KMS-11 (cell line): ENCODE data around the gene GPN1.

Experiments used
- H2AFZ ChIP-seq: fragments of 200-600 bp; sonication (generic); 2 replicates; pipeline ENCODE4 v1.6.1; 2016; ENCODE audit warnings: antibody characterized with exemption, mixed run types, low read depth
- H3K27ac ChIP-seq: fragments of 200-600 bp; sonication (generic); 2 replicates; pipeline ENCODE4 v1.6.1; 2016; ENCODE audit warnings: mild to moderate bottlenecking, mixed run types
- H3K27me3 ChIP-seq: fragments of 200-600 bp; sonication (generic); 2 replicates; pipeline ENCODE4 v1.6.1; 2017; ENCODE audit warnings: mild to moderate bottlenecking, low read depth, mixed run types, moderate library complexity; ENCODE audit not compliant: insufficient read depth
- H3K36me3 ChIP-seq: fragments of 200-600 bp; sonication (generic); 2 replicates; pipeline ENCODE4 v1.6.1; 2017; ENCODE audit warnings: mild to moderate bottlenecking, mixed run types; ENCODE audit not compliant: insufficient read depth
- H3K4me1 ChIP-seq: fragments of 200-600 bp; sonication (generic); 2 replicates; pipeline ENCODE4 v1.6.1; 2016; ENCODE audit warnings: mild to moderate bottlenecking, low read depth, mixed run types; ENCODE audit not compliant: poor library complexity, severe bottlenecking
- H3K4me2 ChIP-seq: fragments of 200-600 bp; sonication (generic); 2 replicates; pipeline ENCODE4 v1.7.0; 2016; ENCODE audit warnings: mild to moderate bottlenecking, mixed run types
- H3K4me3 ChIP-seq: fragments of 200-600 bp; sonication (generic); IDR thresholded peaks from 2 replicates; pipeline ENCODE4 v1.6.1; 2017; ENCODE audit warnings: low read depth, low read length, mixed read lengths; ENCODE audit not compliant: insufficient read depth
- H3K79me2 ChIP-seq: fragments of 200-600 bp; sonication (generic); 2 replicates; pipeline ENCODE4 v1.6.1; 2016; ENCODE audit warnings: low read depth, mixed run types; ENCODE audit not compliant: insufficient read depth
- H3K9ac ChIP-seq: fragments of 200-600 bp; sonication (generic); 2 replicates; pipeline ENCODE4 v1.6.1; 2016; ENCODE audit warnings: mild to moderate bottlenecking, mixed run types
- H4K20me1 ChIP-seq: fragments of 200-600 bp; sonication (generic); 2 replicates; pipeline ENCODE4 v1.6.1; 2016; ENCODE audit warnings: mild to moderate bottlenecking, mixed run types; ENCODE audit not compliant: insufficient read depth
- TF ChIP-seq, protein P1 (sequence below): fragments of 200-600 bp; sonication (generic); conservative IDR thresholded peaks from 2 replicates; pipeline ENCODE4 v1.6.1; 2017; ENCODE audit warnings: low read depth, mild to moderate bottlenecking, antibody characterized with exemption, low read length, moderate library complexity, mixed read lengths

The GPN1 gene

DNA sequence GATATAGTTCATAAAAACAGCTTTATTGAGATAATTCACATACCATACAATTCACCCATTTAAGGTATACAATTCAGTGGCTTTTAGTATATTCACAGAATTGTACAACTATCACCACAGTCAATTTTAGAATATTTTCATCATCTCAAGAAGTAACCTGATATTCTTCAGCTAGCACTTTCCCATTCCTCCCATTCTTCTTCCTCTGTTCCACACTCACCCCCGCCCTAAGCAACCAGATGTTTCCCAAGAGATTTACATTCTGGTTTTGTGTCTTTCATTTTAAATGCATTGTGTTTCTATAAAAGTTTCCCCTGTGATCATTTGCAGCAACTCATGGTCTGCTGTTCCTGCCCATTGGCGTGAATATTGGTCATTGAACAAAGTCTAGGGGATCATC lies 5.4 kb downstream of the GPN1 start:
- Histone ChIP-seq H3K27me3 (no peaks in the 10 kb centered on the region), H3K4me1 (peaks cover 9% of the 10 kb centered on the region), H2AFZ (no peak overlapping the region), H3K4me2 (no peak overlapping the region), H3K79me2 (peaks cover 9% of the 10 kb centered on the region; the same call in 1 of the 2 replicates), H3K36me3 (no peaks in the 10 kb centered on the region; the same call in 1 of the 2 replicates), H3K9ac (no peak overlapping the region), H4K20me1 (no peaks in the 10 kb centered on the region), H3K4me3 (no peak overlapping the region), H3K27ac (no peak overlapping the region)
- TF ChIP-seq, protein P1, sequence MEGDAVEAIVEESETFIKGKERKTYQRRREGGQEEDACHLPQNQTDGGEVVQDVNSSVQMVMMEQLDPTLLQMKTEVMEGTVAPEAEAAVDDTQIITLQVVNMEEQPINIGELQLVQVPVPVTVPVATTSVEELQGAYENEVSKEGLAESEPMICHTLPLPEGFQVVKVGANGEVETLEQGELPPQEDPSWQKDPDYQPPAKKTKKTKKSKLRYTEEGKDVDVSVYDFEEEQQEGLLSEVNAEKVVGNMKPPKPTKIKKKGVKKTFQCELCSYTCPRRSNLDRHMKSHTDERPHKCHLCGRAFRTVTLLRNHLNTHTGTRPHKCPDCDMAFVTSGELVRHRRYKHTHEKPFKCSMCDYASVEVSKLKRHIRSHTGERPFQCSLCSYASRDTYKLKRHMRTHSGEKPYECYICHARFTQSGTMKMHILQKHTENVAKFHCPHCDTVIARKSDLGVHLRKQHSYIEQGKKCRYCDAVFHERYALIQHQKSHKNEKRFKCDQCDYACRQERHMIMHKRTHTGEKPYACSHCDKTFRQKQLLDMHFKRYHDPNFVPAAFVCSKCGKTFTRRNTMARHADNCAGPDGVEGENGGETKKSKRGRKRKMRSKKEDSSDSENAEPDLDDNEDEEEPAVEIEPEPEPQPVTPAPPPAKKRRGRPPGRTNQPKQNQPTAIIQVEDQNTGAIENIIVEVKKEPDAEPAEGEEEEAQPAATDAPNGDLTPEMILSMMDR: no peak

DNA sequence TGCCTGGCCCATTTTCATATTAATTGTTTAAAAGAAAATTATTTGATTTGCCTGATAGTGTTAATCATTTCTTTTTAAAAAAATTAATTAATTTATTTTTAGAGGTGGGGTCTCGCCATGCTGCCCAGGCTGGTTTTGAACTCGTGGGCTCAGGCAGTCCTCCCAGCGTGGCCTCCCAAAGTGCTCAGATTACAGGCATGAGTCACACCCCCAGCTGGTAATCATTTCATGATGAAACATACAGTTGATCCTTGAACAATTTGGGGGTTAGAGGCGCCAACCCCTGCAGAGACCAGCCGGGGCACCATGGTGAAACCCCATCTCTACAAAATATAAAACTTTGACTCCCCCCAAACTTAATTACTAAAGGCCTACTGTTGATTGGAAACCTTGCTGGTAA lies 7.9 kb downstream of the GPN1 start:
- Histone ChIP-seq H3K79me2 (no peaks in the 10 kb centered on the region), H3K4me2 (no peak overlapping the region), H3K4me1 (no peaks in the 10 kb centered on the region), H3K27me3 (no peaks in the 10 kb centered on the region), H3K9ac (no peak overlapping the region), H3K4me3 (no peak overlapping the region), H2AFZ (no peak overlapping the region), H3K36me3 (no peaks in the 10 kb centered on the region; the same call in 1 of the 2 replicates), H4K20me1 (no peaks in the 10 kb centered on the region), H3K27ac (no peak overlapping the region)
- TF ChIP-seq, protein P1: no peak

DNA sequence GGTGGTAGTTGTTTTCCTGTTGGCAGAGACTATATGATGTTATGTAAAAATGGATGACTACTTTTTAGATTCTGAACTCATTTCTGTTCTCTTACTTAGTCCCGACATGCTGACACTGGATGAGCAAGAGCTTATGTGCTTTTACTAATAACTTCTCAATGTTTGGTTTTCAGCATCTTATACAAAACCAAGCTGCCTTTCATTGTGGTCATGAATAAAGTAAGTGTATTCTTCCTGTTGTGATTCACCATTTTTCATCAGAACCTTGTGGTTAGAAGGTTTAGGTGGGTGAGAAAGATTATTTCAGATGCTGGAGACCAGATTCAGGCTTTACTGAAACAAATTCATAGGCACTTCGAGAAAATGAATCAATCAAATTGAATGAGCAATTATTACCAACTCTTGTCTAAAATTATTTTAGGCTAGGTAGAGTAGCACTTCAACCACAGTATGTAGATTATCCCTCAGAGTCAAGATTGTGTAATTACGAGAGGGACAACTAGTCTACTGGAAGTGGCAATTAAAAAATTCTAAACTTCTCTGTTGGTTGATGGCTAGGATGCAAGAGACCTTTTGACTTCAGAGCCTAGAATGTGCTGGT lies 9.3 kb downstream of the GPN1 start:
- Histone ChIP-seq H3K4me3 (no peak overlapping the region), H3K36me3 (no peaks in the 10 kb centered on the region; the same call in 1 of the 2 replicates), H2AFZ (no peak overlapping the region), H4K20me1 (no peaks in the 10 kb centered on the region), H3K4me2 (no peak overlapping the region), H3K27ac (no peak overlapping the region), H3K27me3 (no peaks in the 10 kb centered on the region), H3K4me1 (no peaks in the 10 kb centered on the region), H3K79me2 (no peaks in the 10 kb centered on the region), H3K9ac (no peak overlapping the region)
- TF ChIP-seq, protein P1: no peak

DNA sequence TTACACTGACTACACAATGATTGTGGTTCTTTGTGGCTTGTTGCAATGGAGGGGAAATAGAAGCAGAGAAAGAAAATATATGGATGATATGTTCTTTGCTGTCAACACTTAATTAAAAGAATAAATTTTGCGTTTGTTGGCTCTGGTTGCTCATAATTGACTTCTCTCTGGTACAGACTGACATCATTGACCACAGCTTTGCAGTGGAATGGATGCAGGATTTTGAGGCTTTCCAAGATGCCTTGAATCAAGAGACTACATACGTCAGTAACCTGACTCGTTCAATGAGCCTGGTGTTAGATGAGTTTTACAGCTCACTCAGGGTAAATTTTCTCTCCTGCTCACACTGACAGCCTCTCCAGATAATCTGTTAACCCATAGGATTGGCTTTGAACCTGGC lies 9.9 kb downstream of the GPN1 start:
- Histone ChIP-seq H3K79me2 (no peaks in the 10 kb centered on the region), H3K4me1 (no peaks in the 10 kb centered on the region), H3K36me3 (no peaks in the 10 kb centered on the region; the same call in 1 of the 2 replicates), H2AFZ (no peak overlapping the region), H4K20me1 (no peaks in the 10 kb centered on the region), H3K9ac (no peak overlapping the region), H3K4me3 (no peak overlapping the region), H3K27me3 (no peaks in the 10 kb centered on the region), H3K27ac (no peak overlapping the region), H3K4me2 (no peak overlapping the region)
- TF ChIP-seq, protein P1: no peak
